Measurements from ENCODE around the gene LUZP2.

DNA sequence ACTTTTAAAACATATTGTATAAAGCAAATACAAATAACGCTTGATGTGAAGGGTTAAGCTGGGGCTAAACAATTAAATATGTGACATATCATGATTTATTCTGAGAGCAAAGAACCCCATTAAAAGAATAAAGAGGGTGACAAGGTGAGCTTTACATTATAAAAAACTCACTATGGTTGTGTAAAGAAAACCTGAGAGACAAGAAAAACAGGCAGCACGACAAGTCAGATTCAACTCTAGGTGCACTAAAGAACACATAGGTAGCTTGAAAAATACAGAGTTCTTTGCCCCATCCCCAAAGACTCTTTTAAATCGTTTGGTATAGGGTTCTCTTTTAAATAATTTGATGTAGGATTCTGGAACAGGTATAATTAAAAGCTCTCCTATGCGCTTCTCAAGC, 63.5 kb downstream of the LUZP2 start:
- TF ChIP-seq, protein P1, sequence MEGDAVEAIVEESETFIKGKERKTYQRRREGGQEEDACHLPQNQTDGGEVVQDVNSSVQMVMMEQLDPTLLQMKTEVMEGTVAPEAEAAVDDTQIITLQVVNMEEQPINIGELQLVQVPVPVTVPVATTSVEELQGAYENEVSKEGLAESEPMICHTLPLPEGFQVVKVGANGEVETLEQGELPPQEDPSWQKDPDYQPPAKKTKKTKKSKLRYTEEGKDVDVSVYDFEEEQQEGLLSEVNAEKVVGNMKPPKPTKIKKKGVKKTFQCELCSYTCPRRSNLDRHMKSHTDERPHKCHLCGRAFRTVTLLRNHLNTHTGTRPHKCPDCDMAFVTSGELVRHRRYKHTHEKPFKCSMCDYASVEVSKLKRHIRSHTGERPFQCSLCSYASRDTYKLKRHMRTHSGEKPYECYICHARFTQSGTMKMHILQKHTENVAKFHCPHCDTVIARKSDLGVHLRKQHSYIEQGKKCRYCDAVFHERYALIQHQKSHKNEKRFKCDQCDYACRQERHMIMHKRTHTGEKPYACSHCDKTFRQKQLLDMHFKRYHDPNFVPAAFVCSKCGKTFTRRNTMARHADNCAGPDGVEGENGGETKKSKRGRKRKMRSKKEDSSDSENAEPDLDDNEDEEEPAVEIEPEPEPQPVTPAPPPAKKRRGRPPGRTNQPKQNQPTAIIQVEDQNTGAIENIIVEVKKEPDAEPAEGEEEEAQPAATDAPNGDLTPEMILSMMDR (IDR thresholded peaks at IDR 0.05): no peak
- TF ChIP-seq POLR2AphosphoS5 (IDR thresholded peaks at IDR 0.05): no peak

Measured in gastroesophageal sphincter (tissue), 3 donors.